ENCODE data around the gene CRTC2.

CRTC2 gene

DNA sequence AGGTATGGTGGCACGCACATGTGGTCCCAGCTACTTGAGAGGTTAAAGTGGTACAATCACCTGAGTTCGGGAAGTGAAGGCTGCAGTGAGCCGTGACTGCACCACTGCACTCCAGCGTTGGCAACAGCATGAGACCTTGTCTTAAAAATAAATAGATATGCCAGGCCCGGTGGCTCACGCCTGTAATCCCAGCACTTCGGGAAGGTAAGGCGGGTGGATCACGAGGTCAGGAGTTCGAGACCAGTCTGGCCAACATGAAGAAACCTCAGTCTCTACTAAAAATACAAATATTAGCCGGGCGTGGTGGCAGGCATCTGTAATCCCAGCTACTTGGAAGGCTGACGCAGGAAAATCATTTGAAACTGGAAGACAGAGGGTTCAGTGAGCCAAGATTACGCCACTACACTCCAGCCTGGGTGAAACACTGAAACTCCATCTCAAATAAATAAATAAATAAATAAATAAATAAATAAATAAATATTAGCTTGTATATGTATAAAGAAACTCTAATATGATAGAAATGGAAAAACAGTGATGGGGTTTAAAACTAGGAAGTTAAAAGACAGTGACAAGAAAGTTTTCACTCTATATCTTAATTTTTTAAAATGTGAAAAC is 54.5 kb downstream of the CRTC2 start:
- Histone ChIP-seq H3K36me3 (replicated peaks; ENCODE audit: low read depth, low read length) (peaks cover 26% of the 10 kb centered on the region), H3K4me2 (ENCODE audit: low read length) (no peak overlapping the region), H3K4me1 (ENCODE audit: low read length) (no peaks in the 10 kb centered on the region; the same call in 1 of the 2 replicates), H3K27me3 (ENCODE audit: low read depth, low read length) (no peaks in the 10 kb centered on the region), H4K20me1 (ENCODE audit: insufficient read depth, low read length) (peaks cover 58% of the 10 kb centered on the region), H3K9me3 (ENCODE audit: insufficient read depth, low read length) (no peaks in the 10 kb centered on the region), H3K4me3 (ENCODE audit: low read length) (no peak overlapping the region), H3K27ac (ENCODE audit: low read length) (no peak overlapping the region), H3K79me2 (ENCODE audit: low read length) (peaks cover 97% of the 10 kb centered on the region), H3K9ac (ENCODE audit: low read length) (no peak overlapping the region), H2AFZ (ENCODE audit: low read depth, low read length) (no peak overlapping the region)
- TF ChIP-seq, protein P1, sequence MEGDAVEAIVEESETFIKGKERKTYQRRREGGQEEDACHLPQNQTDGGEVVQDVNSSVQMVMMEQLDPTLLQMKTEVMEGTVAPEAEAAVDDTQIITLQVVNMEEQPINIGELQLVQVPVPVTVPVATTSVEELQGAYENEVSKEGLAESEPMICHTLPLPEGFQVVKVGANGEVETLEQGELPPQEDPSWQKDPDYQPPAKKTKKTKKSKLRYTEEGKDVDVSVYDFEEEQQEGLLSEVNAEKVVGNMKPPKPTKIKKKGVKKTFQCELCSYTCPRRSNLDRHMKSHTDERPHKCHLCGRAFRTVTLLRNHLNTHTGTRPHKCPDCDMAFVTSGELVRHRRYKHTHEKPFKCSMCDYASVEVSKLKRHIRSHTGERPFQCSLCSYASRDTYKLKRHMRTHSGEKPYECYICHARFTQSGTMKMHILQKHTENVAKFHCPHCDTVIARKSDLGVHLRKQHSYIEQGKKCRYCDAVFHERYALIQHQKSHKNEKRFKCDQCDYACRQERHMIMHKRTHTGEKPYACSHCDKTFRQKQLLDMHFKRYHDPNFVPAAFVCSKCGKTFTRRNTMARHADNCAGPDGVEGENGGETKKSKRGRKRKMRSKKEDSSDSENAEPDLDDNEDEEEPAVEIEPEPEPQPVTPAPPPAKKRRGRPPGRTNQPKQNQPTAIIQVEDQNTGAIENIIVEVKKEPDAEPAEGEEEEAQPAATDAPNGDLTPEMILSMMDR (IDR thresholded peaks at IDR 0.05; ENCODE audit: low read depth, low read length): no peak
- TF ChIP-seq EZH2phosphoT487 (IDR thresholded peaks at IDR 0.05; ENCODE audit: low read depth): no peak

DNA sequence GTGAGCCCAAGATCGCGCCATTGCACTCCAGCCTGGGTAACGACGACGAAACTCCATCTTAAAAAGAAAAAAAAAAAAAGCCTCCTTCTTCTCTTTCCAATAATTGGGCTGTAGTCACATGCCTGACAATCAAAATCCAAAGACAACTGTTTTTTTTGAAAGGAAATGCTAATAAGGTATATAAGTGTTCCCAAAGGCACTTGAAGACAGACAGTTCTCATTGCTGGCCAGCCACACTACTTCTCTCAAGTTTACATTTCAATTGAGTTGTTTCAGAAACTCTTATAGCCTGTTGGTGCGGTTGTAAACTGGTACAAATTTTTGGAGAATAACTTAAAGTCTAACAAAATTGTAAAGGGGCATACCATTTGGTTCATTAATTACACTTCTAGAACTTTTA is 58.9 kb downstream of the CRTC2 start:
- Histone ChIP-seq H3K4me1 (ENCODE audit: low read length) (peaks cover 14% of the 10 kb centered on the region), H3K27ac (ENCODE audit: low read length) (no peak overlapping the region), H3K36me3 (replicated peaks; ENCODE audit: low read depth, low read length) (peaks cover 12% of the 10 kb centered on the region), H3K9ac (ENCODE audit: low read length) (no peak overlapping the region), H3K4me3 (ENCODE audit: low read length) (no peak overlapping the region), H3K79me2 (ENCODE audit: low read length) (peaks cover 80% of the 10 kb centered on the region), H3K9me3 (ENCODE audit: insufficient read depth, low read length) (no peaks in the 10 kb centered on the region), H4K20me1 (ENCODE audit: insufficient read depth, low read length) (peaks cover 38% of the 10 kb centered on the region), H3K4me2 (ENCODE audit: low read length) (no peak overlapping the region), H2AFZ (ENCODE audit: low read depth, low read length) (no peak overlapping the region), H3K27me3 (ENCODE audit: low read depth, low read length) (no peaks in the 10 kb centered on the region)
- TF ChIP-seq, protein P1 (IDR thresholded peaks at IDR 0.05; ENCODE audit: low read depth, low read length): no peak
- no peak for TF ChIP-seq EZH2phosphoT487 (IDR thresholded peaks at IDR 0.05; ENCODE audit: low read depth)
